Left lung (tissue), 10 donors: ENCODE measurements around the gene PDCL3. TPM values are rescaled to one million over a fixed set of nuclear protein-coding genes. Genes with fewer than 3 reads are reported as not detected.
A peak's percentile ranks its signal among the peaks of the same experiment; 100 is the strongest.

Experiments used
- ATAC-seq: fragments of 200-7000 bp; cut with Tn5 transposase; one replicate; pipeline ENCODE4 v1.9.1; 2020; ENCODE audit warnings: moderate library complexity
- DNase-seq, 4 donors: peaks; one replicate each; pipeline ENCODE4 v3.0.0-alpha.2; 2013 to 2020
- H3K27ac ChIP-seq, 2 donors: fragments of 200-600 bp; sonication (generic) in 1 of 2; one replicate each; pipeline versions ENCODE4 v1.5.0 to v1.8.0; 2020 to 2021
- H3K27me3 ChIP-seq, 2 donors: fragments of 200-600 bp; sonication (generic) in 1 of 2; one replicate each; pipeline versions ENCODE4 v1.5.0 to v1.8.0; 2020 to 2021
- H3K36me3 ChIP-seq, 2 donors: fragments of 200-600 bp; sonication (generic) in 1 of 2; one replicate each; pipeline versions ENCODE4 v1.5.0 to v1.8.0; 2020 to 2021
- H3K4me1 ChIP-seq, 2 donors: fragments of 200-600 bp; one replicate each; pipeline ENCODE4 v1.8.0; 2021
- H3K4me3 ChIP-seq, 2 donors: fragments of 200-600 bp; sonication (generic) in 1 of 2; one replicate each; pipeline versions ENCODE4 v1.5.0 to v1.8.0; 2020 to 2021; ENCODE audit warnings: mild to moderate bottlenecking in 1 of 2
- H3K9me3 ChIP-seq, 2 donors: fragments of 200-600 bp; sonication (generic) in 1 of 2; one replicate each; pipeline versions ENCODE4 v1.5.0 to v1.8.0; 2020 to 2021
- CTCF ChIP-seq, 2 donors: fragments of 200-600 bp; sonication (generic) in 1 of 2; IDR thresholded peaks; one replicate each; pipeline versions ENCODE4 v1.5.0 to v1.8.0; 2021; ENCODE audit warnings: antibody characterized with exemption in 2 of 2
- intact Hi-C, 2 donors: fragments of 100-400 bp; cut with DNase I; formaldehyde crosslinking; loops; one replicate each; pipeline versions ENCODE4 v1.11.2 to v1.14.2; 2022
- polyA plus RNA-seq, 6 donors: library from polyadenylated mRNA; unstranded; fragments of 120-200 nt; gene quantifications; one replicate each; pipeline ENCODE4 v1.2.1, GENCODE V29; 2013; ENCODE audit not compliant: insufficient read length in 6 of 6
- total RNA-seq, 2 donors: library from RNA; stranded (reverse); fragmentation: NEBNext Ultra II Directional; extraction: Animal tissue kit (Norgen Biotek cat#: 25700); gene quantifications; one replicate each; pipeline ENCODE4 v1.2.1, GENCODE V29; 2021
- donor health status: DM: no; HTN: yes; CAD: no.
- donor health status: DM: no; HTN: no; CAD: no.

PDCL3 gene
- total and polyA plus RNA-seq, 8 donors: 17.8 to 29.2 (median 27.4) TPM

DNA sequence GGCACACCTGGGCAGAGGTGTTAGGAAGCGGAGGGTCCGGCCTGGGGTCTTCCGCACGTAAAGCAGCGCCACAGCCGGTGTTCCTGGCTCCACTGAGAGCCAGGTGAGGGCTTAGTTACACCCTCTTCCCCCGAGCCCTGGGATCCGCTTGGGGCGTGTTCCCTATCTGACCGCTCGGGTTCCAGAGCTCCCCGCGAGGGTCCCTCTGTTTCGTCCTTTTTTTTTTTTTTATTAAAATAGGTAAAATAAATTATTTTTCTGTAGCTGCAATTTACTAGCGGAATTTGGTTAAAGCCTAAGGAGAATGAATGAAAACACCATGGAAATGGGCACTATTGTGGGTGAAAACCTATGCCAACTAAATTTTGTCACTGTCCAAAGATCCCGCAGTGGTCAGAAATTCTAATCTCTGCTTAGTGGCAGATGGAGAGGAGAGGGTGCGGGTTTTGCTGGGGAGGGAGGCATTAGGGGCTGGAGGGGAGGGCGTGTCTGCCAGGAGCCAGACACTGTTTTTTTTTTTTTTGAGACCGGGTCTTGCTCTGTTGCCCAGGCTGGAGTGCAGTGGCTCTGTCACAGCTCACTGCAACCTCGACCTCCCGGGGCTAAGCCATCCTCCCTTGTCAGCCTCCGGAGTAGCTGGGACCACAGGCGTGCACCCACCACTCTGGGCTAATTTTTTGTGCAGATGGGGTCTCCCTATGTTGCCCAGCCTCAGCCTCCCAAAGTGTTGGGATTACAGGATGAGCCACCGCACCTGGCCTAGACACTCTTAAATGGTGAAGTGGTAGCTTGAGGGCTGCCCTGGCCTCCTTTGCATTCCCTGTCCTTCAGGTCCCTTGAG is 834 bp downstream of the PDCL3 start:
- H3K27me3 ChIP-seq: no peaks in the 10 kb centered on the region
- peak overlapping the region; percentile 84 for H3K4me3 ChIP-seq
- H3K9me3 ChIP-seq: no peaks in the 10 kb centered on the region
- peaks cover 0 to 22% of the 10 kb centered on the region in 2 donors for H3K4me1 ChIP-seq
- DNase-seq (no peak), ATAC-seq (peak; percentile 3)
- no peak for TF ChIP-seq CTCF (IDR thresholded peaks at IDR 0.05)
- intact Hi-C loops: no loop called here
- peaks cover 0 to 22% of the 10 kb centered on the region in 2 donors for H3K36me3 ChIP-seq
- peak overlapping the region; percentile 94 to 97 for H3K27ac ChIP-seq

- peaks cover 0 to 11% of the 10 kb centered on the region in 2 donors for H3K4me1 ChIP-seq
- H3K4me3 ChIP-seq: no peak overlapping the region
- no peak for TF ChIP-seq CTCF (IDR thresholded peaks at IDR 0.05)
- no peak for DNase-seq
- no peak for ATAC-seq
- H3K27ac ChIP-seq: no peak overlapping the region
- H3K9me3 ChIP-seq: no peaks in the 10 kb centered on the region
- peaks cover 0 to 67% of the 10 kb centered on the region in 2 donors for H3K36me3 ChIP-seq
- intact Hi-C loops: no loop called here
- no peaks in the 10 kb centered on the region for H3K27me3 ChIP-seq
Measured at GRCh38 chr2:100568989-100569388, 6.2 kb downstream of the PDCL3 start.

DNA sequence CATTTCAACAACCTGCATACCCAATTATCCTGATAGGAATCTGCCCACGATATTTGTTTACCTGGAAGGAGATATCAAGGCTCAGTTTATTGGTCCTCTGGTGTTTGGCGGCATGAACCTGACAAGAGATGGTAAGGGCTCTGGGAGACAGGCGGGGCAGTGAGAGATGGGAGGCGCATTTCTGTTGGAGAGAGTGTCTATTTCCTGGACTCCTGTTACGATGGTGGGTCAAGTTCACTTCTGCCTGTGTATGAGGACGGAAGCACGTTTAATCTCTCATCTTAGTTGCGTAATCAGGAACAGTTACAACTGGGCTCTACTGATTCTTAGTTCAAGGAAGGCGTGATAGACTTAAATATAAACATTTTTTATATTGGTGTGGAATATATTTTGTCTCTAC is 8.9 kb downstream of the PDCL3 start:
- no peak overlapping the region for H3K27ac ChIP-seq
- no peak for DNase-seq

DNA sequence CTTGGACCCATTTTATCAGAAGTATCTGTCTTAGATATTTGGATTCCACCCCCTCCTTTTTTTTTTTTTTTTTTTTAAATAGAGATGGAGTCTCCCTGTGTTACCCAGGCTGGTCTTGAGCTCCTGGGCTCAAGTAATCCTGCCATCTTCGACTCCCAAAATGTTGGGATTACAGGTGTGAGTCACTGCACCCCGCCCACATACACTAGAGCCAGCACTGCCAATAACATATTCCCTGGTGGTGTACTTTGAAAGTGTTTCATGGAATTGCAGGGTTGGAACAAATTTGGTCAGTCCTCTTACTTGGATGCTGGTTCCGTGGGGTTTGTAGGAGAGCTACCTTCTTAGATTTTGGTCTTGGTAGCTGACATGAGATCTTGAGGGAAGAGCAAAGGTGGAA is 15.0 kb downstream of the PDCL3 start:
- Histone ChIP-seq H3K36me3 (peaks cover 0 to 28% of the 10 kb centered on the region in 2 donors), H3K4me3 (no peak overlapping the region), H3K27ac (no peak overlapping the region), H3K9me3 (no peaks in the 10 kb centered on the region), H3K27me3 (no peaks in the 10 kb centered on the region), H3K4me1 (peaks cover 0 to 17% of the 10 kb centered on the region in 2 donors)
- intact Hi-C loops: no loop called here
- no peak for TF ChIP-seq CTCF (IDR thresholded peaks at IDR 0.05)
- ATAC-seq: no peak
- DNase-seq: no peak

More for the DNA sequence above, 8.9 kb downstream of the PDCL3 start:
- no peaks in the 10 kb centered on the region for H3K27me3 ChIP-seq
- H3K36me3 ChIP-seq: peaks cover 0 to 80% of the 10 kb centered on the region in 2 donors
- H3K4me3 ChIP-seq: no peak overlapping the region
- peak; percentile 68 for ATAC-seq
- H3K9me3 ChIP-seq: no peaks in the 10 kb centered on the region
- H3K4me1 ChIP-seq: peaks cover 0 to 5% of the 10 kb centered on the region in 2 donors
- TF ChIP-seq CTCF (IDR thresholded peaks at IDR 0.05): no peak
- intact Hi-C loops: no loop called here

GRCh38 chr2:100580367-100581276 is 17.8 kb downstream of the PDCL3 start:
- no peak for TF ChIP-seq CTCF (IDR thresholded peaks at IDR 0.05)
- peak; percentile 84 for ATAC-seq
- peaks cover 0 to 7% of the 10 kb centered on the region in 2 donors for H3K36me3 ChIP-seq
- peaks cover 0 to 24% of the 10 kb centered on the region in 2 donors for H3K4me1 ChIP-seq
- intact Hi-C loops: no loop called here
- H3K9me3 ChIP-seq: no peaks in the 10 kb centered on the region
- H3K27ac ChIP-seq: peak overlapping the region; percentile 68 to 75
- no peaks in the 10 kb centered on the region for H3K27me3 ChIP-seq
- no peak overlapping the region for H3K4me3 ChIP-seq
- peak in 1 of 4 donors; percentile 74 for DNase-seq
